Hepatocyte (in vitro differentiated cells): Measurements from ENCODE around the gene SLC17A9. TPM values are rescaled to one million over a fixed set of nuclear protein-coding genes. Genes with fewer than 3 reads are reported as not detected.
A peak's percentile ranks its signal among the peaks of the same experiment; 100 is the strongest.

Experiments
- DNase-seq: peaks from one replicate; pipeline ENCODE4 v3.0.0-alpha.2; 2016; ENCODE audit warnings: low spot score
- H2AFZ ChIP-seq: fragments of 200-600 bp; sonication (generic); 2 replicates; pipeline ENCODE4 v1.6.0; 2016; ENCODE audit warnings: antibody characterized with exemption, mild to moderate bottlenecking
- H3K27ac ChIP-seq: fragments of 200-600 bp; sonication (generic); 2 replicates; pipeline ENCODE4 v1.5.1; 2016; ENCODE audit warnings: mild to moderate bottlenecking
- H3K27me3 ChIP-seq: fragments of 200-600 bp; sonication (generic); 2 replicates; pipeline ENCODE4 v1.6.1; 2016
- H3K36me3 ChIP-seq: fragments of 200-600 bp; sonication (generic); replicated peaks from 2 replicates; pipeline ENCODE4 v1.5.1; 2016; ENCODE audit warnings: low read depth; ENCODE audit not compliant: insufficient read depth
- H3K4me1 ChIP-seq: fragments of 200-600 bp; sonication (generic); 2 replicates; pipeline ENCODE4 v1.5.1; 2016; ENCODE audit warnings: mild to moderate bottlenecking, moderate library complexity; ENCODE audit not compliant: insufficient read depth
- H3K4me2 ChIP-seq: fragments of 200-600 bp; sonication (generic); 2 replicates; pipeline ENCODE4 v1.6.0; 2016
- H3K4me3 ChIP-seq: fragments of 200-600 bp; sonication (generic); 2 replicates; pipeline ENCODE4 v1.5.1; 2016; ENCODE audit warnings: mild to moderate bottlenecking
- H3K79me2 ChIP-seq: fragments of 200-600 bp; sonication (generic); 2 replicates; pipeline ENCODE4 v1.6.0; 2017; ENCODE audit warnings: mild to moderate bottlenecking
- H3K9me2 ChIP-seq: fragments of 200-600 bp; sonication (generic); replicated peaks from 2 replicates; pipeline ENCODE4 v1.6.0; 2017; ENCODE audit warnings: mild to moderate bottlenecking; ENCODE audit not compliant: insufficient read depth
- H3K9me3 ChIP-seq: fragments of 200-600 bp; sonication (generic); 2 replicates; pipeline ENCODE4 v1.5.1; 2016; ENCODE audit warnings: low read depth, mild to moderate bottlenecking
- H4K20me1 ChIP-seq: fragments of 200-600 bp; sonication (generic); 2 replicates; pipeline ENCODE4 v1.6.0; 2016; ENCODE audit warnings: mild to moderate bottlenecking; ENCODE audit not compliant: insufficient read depth, poor library complexity, severe bottlenecking
- EZH2 ChIP-seq: fragments of 200-600 bp; sonication (generic); IDR thresholded peaks from 2 replicates; pipeline ENCODE4 v1.6.1; 2016; ENCODE audit warnings: antibody characterized with exemption, mild to moderate bottlenecking, borderline replicate concordance
- EZH2phosphoT487 ChIP-seq: fragments of 200-600 bp; sonication (generic); IDR thresholded peaks from one replicate; pipeline ENCODE4 v1.6.1; 2018; ENCODE audit warnings: antibody characterized with exemption, mild to moderate bottlenecking, low read depth, moderate library complexity; ENCODE audit not compliant: unreplicated experiment, severe bottlenecking
- WGBS: methylation state at CpG from one replicate; pipeline ENCODE4 v1.1.6; 2016; ENCODE audit warnings: low lambda C conversion rate; ENCODE audit errors: missing lambda C conversion rate; 5-methylcytosine and 5-hydroxymethylcytosine counted together
- polyA plus RNA-seq: library from polyadenylated mRNA; unstranded; fragments of >200 nt; fragmentation: Nextera tagmentation; extraction: Ambion mirVana; gene quantifications from 2 replicates; pipeline ENCODE4 v1.2.1, GENCODE V29; 2016
- total RNA-seq: library from RNA; depleted of rRNA; stranded (reverse); fragments of >200 nt; gene quantifications from 2 replicates; pipeline ENCODE4 v1.2.3, GENCODE V29; 2014
- TF ChIP-seq, protein P1 (sequence below): fragments of 200-600 bp; sonication (generic); IDR thresholded peaks from 2 replicates; pipeline ENCODE4 v1.5.1; 2016; ENCODE audit warnings: antibody characterized with exemption, mild to moderate bottlenecking; ENCODE audit not compliant: poor library complexity

The SLC17A9 gene
- total and polyA plus RNA-seq, 2 experiments from 2014 or later, result 26.9 to 83.9 TPM

- TF ChIP-seq EZH2, result no peak
- TF ChIP-seq, protein P1, sequence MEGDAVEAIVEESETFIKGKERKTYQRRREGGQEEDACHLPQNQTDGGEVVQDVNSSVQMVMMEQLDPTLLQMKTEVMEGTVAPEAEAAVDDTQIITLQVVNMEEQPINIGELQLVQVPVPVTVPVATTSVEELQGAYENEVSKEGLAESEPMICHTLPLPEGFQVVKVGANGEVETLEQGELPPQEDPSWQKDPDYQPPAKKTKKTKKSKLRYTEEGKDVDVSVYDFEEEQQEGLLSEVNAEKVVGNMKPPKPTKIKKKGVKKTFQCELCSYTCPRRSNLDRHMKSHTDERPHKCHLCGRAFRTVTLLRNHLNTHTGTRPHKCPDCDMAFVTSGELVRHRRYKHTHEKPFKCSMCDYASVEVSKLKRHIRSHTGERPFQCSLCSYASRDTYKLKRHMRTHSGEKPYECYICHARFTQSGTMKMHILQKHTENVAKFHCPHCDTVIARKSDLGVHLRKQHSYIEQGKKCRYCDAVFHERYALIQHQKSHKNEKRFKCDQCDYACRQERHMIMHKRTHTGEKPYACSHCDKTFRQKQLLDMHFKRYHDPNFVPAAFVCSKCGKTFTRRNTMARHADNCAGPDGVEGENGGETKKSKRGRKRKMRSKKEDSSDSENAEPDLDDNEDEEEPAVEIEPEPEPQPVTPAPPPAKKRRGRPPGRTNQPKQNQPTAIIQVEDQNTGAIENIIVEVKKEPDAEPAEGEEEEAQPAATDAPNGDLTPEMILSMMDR, result no peak
- no peak for TF ChIP-seq EZH2phosphoT487
- Histone ChIP-seq H2AFZ (no peak overlapping the region), H3K36me3 (no peaks in the 10 kb centered on the region), H3K79me2 (no peaks in the 10 kb centered on the region), H3K27me3 (peaks cover 85% of the 10 kb centered on the region), H3K4me1 (no peaks in the 10 kb centered on the region), H3K27ac (no peak overlapping the region), H4K20me1 (no peaks in the 10 kb centered on the region), H3K4me3 (no peak overlapping the region), H3K9me2 (no peaks in the 10 kb centered on the region), H3K9me3 (no peaks in the 10 kb centered on the region), H3K4me2 (no peak overlapping the region)
- WGBS, result 92% methylated on average over 11 of the region's 11 CpGs
- no peak for DNase-seq
Measured at GRCh38 chr20:63002511-63002910, 50.0 kb downstream of the SLC17A9 start.

- peak; percentile 46 for TF ChIP-seq EZH2phosphoT487
- TF ChIP-seq, protein P1, result no peak
- no peak for DNase-seq
- no peaks in the 10 kb centered on the region for H3K9me2 ChIP-seq
Measured at GRCh38 chr20:63003546-63003945, 51.0 kb downstream of the SLC17A9 start.

DNA sequence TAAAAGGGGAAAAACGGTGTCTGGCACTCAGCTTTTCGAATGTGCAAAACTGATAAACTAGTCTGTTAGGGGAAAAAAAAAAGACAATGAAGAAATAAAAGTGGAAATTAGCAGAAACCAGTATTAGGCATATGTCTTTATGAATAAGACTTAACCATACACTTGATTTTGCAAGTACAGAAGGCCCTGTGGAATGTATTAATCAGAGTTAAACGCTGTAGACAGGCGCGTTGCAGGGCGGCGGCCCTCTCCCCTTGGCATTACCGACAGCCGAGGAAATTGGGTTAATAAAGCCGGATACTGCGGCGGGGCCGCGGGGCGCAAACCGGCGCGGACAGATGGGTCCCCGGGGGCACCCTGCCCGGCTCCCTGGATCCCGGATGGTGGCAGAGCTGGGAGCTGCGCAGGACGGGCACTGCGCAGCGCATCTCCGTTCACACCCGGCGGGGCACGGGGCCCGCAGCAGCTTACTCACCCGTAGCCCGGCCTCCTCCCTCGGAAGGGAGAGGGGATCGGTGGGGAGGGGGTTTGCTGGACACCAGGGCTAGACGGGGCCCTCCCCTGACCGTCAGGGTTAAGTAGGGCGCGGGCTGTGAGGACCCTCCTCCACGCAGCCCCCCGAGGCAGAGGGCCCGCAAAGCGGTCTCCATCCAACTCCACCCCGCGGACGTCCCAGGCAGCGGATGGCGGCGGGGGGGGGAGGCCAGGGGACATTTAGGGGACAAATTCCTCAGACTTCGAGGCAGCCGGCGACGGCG is 52.3 kb downstream of the SLC17A9 start:
- H3K79me2 ChIP-seq, result no peaks in the 10 kb centered on the region
- H3K4me3 ChIP-seq, result no peak overlapping the region
- peaks cover 93% of the 10 kb centered on the region for H3K27me3 ChIP-seq
- H3K4me2 ChIP-seq, result no peak overlapping the region
- no peak overlapping the region for H3K27ac ChIP-seq
- no peak for DNase-seq
- TF ChIP-seq EZH2, result peak; percentile 96
- TF ChIP-seq, protein P1, result no peak
- H2AFZ ChIP-seq, result no peak overlapping the region
- 9% methylated on average over 47 of the region's 53 CpGs for WGBS
- H3K9me2 ChIP-seq, result no peaks in the 10 kb centered on the region
- no peaks in the 10 kb centered on the region for H3K9me3 ChIP-seq
- H3K36me3 ChIP-seq, result no peaks in the 10 kb centered on the region
- no peaks in the 10 kb centered on the region for H4K20me1 ChIP-seq
- peaks cover 11% of the 10 kb centered on the region for H3K4me1 ChIP-seq

More at GRCh38 chr20:63003546-63003945, 51.0 kb downstream of the SLC17A9 start:
- Histone ChIP-seq H3K4me3 (no peak overlapping the region), H3K9me3 (no peaks in the 10 kb centered on the region), H3K27ac (no peak overlapping the region), H3K79me2 (no peaks in the 10 kb centered on the region), H3K36me3 (no peaks in the 10 kb centered on the region), H3K4me1 (peaks cover 3% of the 10 kb centered on the region), H3K4me2 (no peak overlapping the region), H4K20me1 (no peaks in the 10 kb centered on the region), H3K27me3 (peaks cover 95% of the 10 kb centered on the region), H2AFZ (no peak overlapping the region)
- WGBS, result 11% methylated on average over 13 of the region's 13 CpGs
